H9 (cell line): ENCODE measurements around the gene CREB5. TPM values are rescaled to one million over a fixed set of nuclear protein-coding genes. Genes with fewer than 3 reads are reported as not detected.

Experiments
- DNase-seq: peaks from one replicate; pipeline ENCODE4 v3.0.0-alpha.2; 2017
- H2AFZ ChIP-seq: one replicate; pipeline ENCODE4 v1.6.1; 2013; ENCODE audit warnings: mild to moderate bottlenecking, low read length, control low read depth, moderate library complexity
- H2AK5ac ChIP-seq: 2 replicates; pipeline ENCODE4 v1.6.1; 2013; ENCODE audit warnings: low read length, control low read depth, mixed read lengths; ENCODE audit not compliant: insufficient read length
- H2BK120ac ChIP-seq: one replicate; pipeline ENCODE4 v1.6.1; 2013; ENCODE audit warnings: low read depth, mild to moderate bottlenecking, low read length, control low read depth, inconsistent platforms; ENCODE audit not compliant: poor library complexity, severe bottlenecking
- H2BK12ac ChIP-seq: 2 replicates; pipeline ENCODE4 v1.6.1; 2013; ENCODE audit warnings: low read length, control low read depth, mixed read lengths, low read depth; ENCODE audit not compliant: insufficient read length
- H2BK15ac ChIP-seq: 2 replicates; pipeline ENCODE4 v1.6.1; 2013; ENCODE audit warnings: low read depth, low read length, control low read depth
- H2BK20ac ChIP-seq: one replicate; pipeline ENCODE4 v1.6.1; 2013; ENCODE audit warnings: low read depth, mild to moderate bottlenecking, low read length, control low read depth, inconsistent platforms; ENCODE audit not compliant: poor library complexity, severe bottlenecking
- H2BK5ac ChIP-seq: 2 replicates; pipeline ENCODE4 v1.6.1; 2013; ENCODE audit warnings: low read length, control low read depth, mixed read lengths; ENCODE audit not compliant: insufficient read length
- H3K14ac ChIP-seq: 2 replicates; pipeline ENCODE4 v1.6.1; 2013; ENCODE audit warnings: low read length, control low read depth; ENCODE audit not compliant: insufficient read depth
- H3K18ac ChIP-seq: 2 replicates; pipeline ENCODE4 v1.6.1; 2013; ENCODE audit warnings: low read depth, mild to moderate bottlenecking, mixed read lengths, low read length, control low read depth; ENCODE audit not compliant: insufficient read length
- H3K23ac ChIP-seq: 2 replicates; pipeline ENCODE4 v1.6.1; 2013; ENCODE audit warnings: low read length, control low read depth, mixed read lengths, low read depth; ENCODE audit not compliant: insufficient read length
- H3K23me2 ChIP-seq: 2 replicates; pipeline ENCODE4 v1.6.1; 2013; ENCODE audit warnings: low read depth, mild to moderate bottlenecking, mixed read lengths, low read length, control low read depth; ENCODE audit not compliant: insufficient read length, poor library complexity, severe bottlenecking
- H3K27ac ChIP-seq: 2 replicates; pipeline ENCODE4 v1.5.1; 2013; ENCODE audit warnings: low read length, control low read depth, mixed read lengths, low read depth; ENCODE audit not compliant: insufficient read length
- H3K27me3 ChIP-seq: 2 replicates; pipeline ENCODE4 v1.6.1; 2013; ENCODE audit warnings: low read length, control low read depth, inconsistent platforms; ENCODE audit not compliant: insufficient read depth
- H3K4ac ChIP-seq: 2 replicates; pipeline ENCODE4 v1.6.1; 2013; ENCODE audit warnings: low read depth, mild to moderate bottlenecking, control low read depth, inconsistent platforms, low read length, moderate library complexity
- H3K4me1 ChIP-seq: 2 replicates; pipeline ENCODE4 v1.6.1; 2013; ENCODE audit warnings: low read length, control low read depth, inconsistent platforms; ENCODE audit not compliant: insufficient read depth
- H3K4me2 ChIP-seq: 2 replicates; pipeline ENCODE4 v1.6.1; 2013; ENCODE audit warnings: low read length, control low read depth, mixed read lengths; ENCODE audit not compliant: insufficient read length, insufficient read depth
- H3K56ac ChIP-seq: 2 replicates; pipeline ENCODE4 v1.6.1; 2013; ENCODE audit warnings: low read depth, mild to moderate bottlenecking, mixed read lengths, low read length, control low read depth; ENCODE audit not compliant: insufficient read length
- H3K79me1 ChIP-seq: 2 replicates; pipeline ENCODE4 v1.6.1; 2013; ENCODE audit warnings: low read depth, mild to moderate bottlenecking, moderate library complexity, low read length, control low read depth, inconsistent platforms; ENCODE audit not compliant: insufficient read depth, poor library complexity, severe bottlenecking
- H3K79me2 ChIP-seq: 2 replicates; pipeline ENCODE4 v1.6.1; 2013; ENCODE audit warnings: low read length, control low read depth, inconsistent platforms; ENCODE audit not compliant: insufficient read depth
- H3K9ac ChIP-seq: 2 replicates; pipeline ENCODE4 v1.6.1; 2013; ENCODE audit warnings: low read length, control low read depth, mixed read lengths; ENCODE audit not compliant: insufficient read length; ENCODE audit errors: extremely low read depth
- H3K9me3 ChIP-seq: one replicate; pipeline ENCODE4 v1.6.1; 2013; ENCODE audit warnings: low read depth, low read length, inconsistent platforms; ENCODE audit not compliant: control insufficient read depth
- H3T11ph ChIP-seq: one replicate; pipeline ENCODE4 v1.6.1; 2013; ENCODE audit warnings: mild to moderate bottlenecking, low read length, control low read depth, inconsistent platforms
- H4K20me1 ChIP-seq: one replicate; pipeline ENCODE4 v1.6.1; 2013; ENCODE audit not compliant: control insufficient read depth, insufficient read length, insufficient read depth
- H4K5ac ChIP-seq: 2 replicates; pipeline ENCODE4 v1.6.1; 2013; ENCODE audit warnings: low read depth, mild to moderate bottlenecking, mixed read lengths, low read length, control low read depth; ENCODE audit not compliant: insufficient read length
- H4K8ac ChIP-seq: replicated peaks from 2 replicates; pipeline ENCODE4 v1.6.1; 2013; ENCODE audit warnings: low read length, control low read depth, mixed read lengths, low read depth; ENCODE audit not compliant: insufficient read length
- H4K91ac ChIP-seq: 2 replicates; pipeline ENCODE4 v1.6.1; 2013; ENCODE audit warnings: low read depth, mild to moderate bottlenecking, moderate library complexity, mixed read lengths, low read length, control low read depth; ENCODE audit not compliant: insufficient read length
- H3K27ac Mint-ChIP-seq, 3 experiments: 2 replicates in 2 of 3; 3 replicates in 1 of 3; pipeline ENCODE4 v1.8.0; 2020 to 2021; ENCODE audit warnings: mixed read lengths in 3 of 3, mild to moderate bottlenecking in 1 of 3, moderate library complexity in 1 of 3
- H3K27me3 Mint-ChIP-seq: 2 replicates; pipeline ENCODE4 v1.8.0; 2021; ENCODE audit warnings: low read depth, mild to moderate bottlenecking, moderate library complexity, mixed read lengths
- H3K36me3 Mint-ChIP-seq, 3 experiments: 2 replicates in 2 of 3; 3 replicates in 1 of 3; pipeline ENCODE4 v1.8.0; 2020 to 2021; ENCODE audit warnings: low read depth in 3 of 3, mixed read lengths in 3 of 3; ENCODE audit not compliant: insufficient read depth in 1 of 3
- H3K4me1 Mint-ChIP-seq, 2 experiments: 2 replicates each; pipeline ENCODE4 v1.8.0; 2020; ENCODE audit warnings: mixed read lengths in 2 of 2
- H3K4me3 Mint-ChIP-seq, 2 experiments: 2 replicates in 1 of 2; 3 replicates in 1 of 2; pipeline ENCODE4 v1.8.0; 2020 to 2021; ENCODE audit warnings: mild to moderate bottlenecking in 2 of 2, mixed read lengths in 2 of 2, moderate library complexity in 1 of 2
- H3K9me3 Mint-ChIP-seq, 2 experiments: 2 replicates in 1 of 2; 3 replicates in 1 of 2; pipeline ENCODE4 v1.8.0; 2020; ENCODE audit warnings: mild to moderate bottlenecking in 2 of 2, mixed read lengths in 2 of 2, moderate library complexity in 1 of 2
- CTCF ChIP-seq: fragments of 200-600 bp; sonication (generic); conservative IDR thresholded peaks from 3 replicates; pipeline ENCODE4 v1.8.0; 2021; ENCODE audit warnings: antibody characterized with exemption, mild to moderate bottlenecking
- WGBS: extraction: QIAGEN DNeasy Blood & Tissue Kit; methylation state at CpG from one replicate; pipeline ENCODE4 v1.1.7; 2013; ENCODE audit warnings: missing lambda C conversion rate, low lambda C conversion rate, mixed read lengths; ENCODE audit not compliant: insufficient read length; ENCODE audit errors: extremely low coverage; 5-methylcytosine and 5-hydroxymethylcytosine counted together
- total RNA-seq: library from RNA; stranded (reverse); gene quantifications from 2 replicates; pipeline ENCODE4 v1.2.1, GENCODE V29; 2021

CREB5 gene
- total RNA-seq, 1 experiment from 2014 or later, result 4.0 TPM

- no peak for TF ChIP-seq CTCF
- Histone ChIP-seq H4K20me1 (no peaks in the 10 kb centered on the region), H3K23ac (no peak overlapping the region), H2BK15ac (no peak overlapping the region), H3K18ac (no peak overlapping the region), H4K8ac (no peak overlapping the region), H3K79me2 (no peaks in the 10 kb centered on the region), H2BK5ac (no peak overlapping the region), H2AFZ (no peak overlapping the region), H3K27me3 (no peaks in the 10 kb centered on the region), H3T11ph (no peak overlapping the region), H2BK120ac (no peak overlapping the region), H3K9ac (no peak overlapping the region), H3K4ac (no peak overlapping the region), H2BK20ac (no peak overlapping the region), H2BK12ac (no peak overlapping the region), H3K27ac (no peak overlapping the region), H3K9me3 (no peaks in the 10 kb centered on the region), H3K79me1 (no peaks in the 10 kb centered on the region), H2AK5ac (no peak overlapping the region), H4K5ac (no peak overlapping the region), H3K4me2 (no peak overlapping the region), H4K91ac (no peak overlapping the region), H3K56ac (no peak overlapping the region), H3K14ac (no peak overlapping the region), H3K23me2 (no peaks in the 10 kb centered on the region), H3K4me1 (peaks cover 3% of the 10 kb centered on the region; the same call in 1 of the 2 replicates)
- H3K9me3 Mint-ChIP-seq, result no peaks in the 10 kb centered on the region
- WGBS, result no CpG with 5 or more reads among the region's 1 CpG
- H3K27me3 Mint-ChIP-seq, result no peaks in the 10 kb centered on the region
- no peak for DNase-seq
- H3K4me1 Mint-ChIP-seq, result peaks cover 22 to 29% of the 10 kb centered on the region in 2 experiments
- H3K36me3 Mint-ChIP-seq, result no peaks in the 10 kb centered on the region; a peak in 1 of 7 replicates
- H3K27ac Mint-ChIP-seq, result no peak overlapping the region
- no peak overlapping the region for H3K4me3 Mint-ChIP-seq
Observed at GRCh38 chr7:28703037-28703765, 290.9 kb downstream of the CREB5 start.
